SIG-M5 (cell line): ENCODE measurements around the gene NLRP6.
A peak's percentile ranks its signal among the peaks of the same experiment; 100 is the strongest.
"Not testable (repeated sequence)": the region's sequence is repeated elsewhere in the genome, so short reads cannot be mapped to it uniquely, and the experiment has no call there.

Experiments
- DNase-seq: peaks from one replicate; lab custom pipeline; 2025; lab: John Stamatoyannopoulos, UW

The NLRP6 gene

DNA sequence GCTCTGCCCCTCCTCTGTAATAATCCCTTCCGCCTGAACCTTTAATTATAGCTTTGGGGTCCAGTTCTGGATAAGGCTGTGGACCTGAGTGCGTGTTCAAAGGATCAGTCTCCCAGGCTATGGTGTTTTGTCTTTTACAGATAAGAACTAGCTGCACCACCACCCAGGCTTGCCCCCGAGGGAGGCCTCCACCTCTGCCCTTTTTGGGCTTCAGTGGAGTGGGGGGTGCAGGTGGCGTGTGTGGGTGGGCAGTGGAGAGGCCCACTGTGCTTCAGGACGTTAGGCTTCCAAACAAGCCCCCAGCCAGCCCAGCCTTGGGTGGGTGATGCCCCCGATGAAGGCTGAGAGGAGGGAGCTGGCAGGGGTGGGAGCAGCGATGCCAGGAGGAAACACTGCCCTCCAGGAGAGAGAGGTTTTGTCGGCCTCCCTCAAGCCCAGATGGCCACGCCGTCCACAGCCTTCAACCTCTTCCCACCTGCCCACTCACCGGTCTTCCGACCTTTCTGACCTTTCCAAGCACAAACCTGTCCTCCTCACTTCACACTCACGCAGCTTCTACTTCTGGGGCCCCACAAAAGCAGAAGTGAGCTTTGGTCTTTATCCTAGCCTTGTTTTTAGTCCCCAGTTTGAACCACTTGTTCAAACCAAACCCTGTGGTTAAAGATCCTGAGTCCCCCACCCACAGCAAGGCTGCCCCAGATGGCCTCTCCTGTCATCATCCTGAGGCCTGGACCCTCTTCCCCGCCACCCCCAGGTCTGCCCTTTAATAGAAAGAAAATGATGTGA, 21.1 kb upstream of the NLRP6 start:
- DNase-seq: no peak

DNA sequence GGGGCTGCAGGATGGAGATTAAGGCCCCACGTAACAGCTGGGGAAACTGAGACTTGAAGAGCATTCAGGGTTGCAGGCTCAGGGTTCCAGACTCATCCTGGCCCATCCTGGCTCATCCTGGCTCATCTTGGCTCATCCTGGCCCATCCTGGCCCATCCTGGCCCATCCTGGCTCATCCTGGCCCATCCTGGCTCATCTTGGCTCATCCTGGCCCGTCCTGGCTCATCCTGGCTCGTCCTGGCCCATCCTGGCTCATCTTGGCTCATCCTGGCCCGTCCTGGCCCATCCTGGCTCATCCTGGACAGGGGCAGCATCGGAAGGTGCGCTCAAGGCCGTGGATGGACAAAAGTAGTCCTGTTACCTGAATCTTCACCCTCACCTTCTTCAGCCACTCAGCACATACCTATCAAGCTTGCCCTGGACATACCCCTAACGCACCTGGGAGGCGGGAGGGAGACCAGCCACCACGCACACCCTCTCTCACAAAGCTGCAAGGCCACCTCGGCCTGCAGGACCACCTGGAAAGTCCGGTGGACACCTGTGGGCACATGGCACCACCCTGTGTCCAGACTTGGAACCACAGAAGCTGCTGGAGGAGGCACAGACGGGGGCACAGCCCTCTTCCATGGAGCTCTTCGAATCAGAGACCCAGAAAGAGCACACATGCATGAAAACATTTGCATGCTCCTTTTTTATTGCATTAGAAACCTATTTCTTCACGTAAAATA, 20.3 kb upstream of the NLRP6 start:
- no peak for DNase-seq

DNA sequence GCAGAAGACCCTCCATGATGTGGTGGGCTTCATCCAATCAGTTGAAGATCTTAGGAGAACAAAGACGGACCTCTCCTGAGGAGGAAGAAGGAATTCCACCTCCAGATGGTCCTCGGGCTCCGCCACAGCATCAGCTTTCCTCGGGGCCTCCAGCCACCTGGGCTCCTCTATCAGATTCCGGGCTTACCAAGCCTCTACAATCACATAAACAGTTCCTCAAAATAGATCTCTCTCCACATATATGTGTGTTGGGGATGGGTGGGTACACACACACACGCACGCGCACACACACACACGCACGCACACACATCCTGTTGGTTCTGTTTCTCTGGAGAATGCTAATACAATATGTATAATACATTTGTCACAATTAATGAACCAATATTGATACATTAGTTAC, 18.8 kb upstream of the NLRP6 start:
- DNase-seq: no peak

DNA sequence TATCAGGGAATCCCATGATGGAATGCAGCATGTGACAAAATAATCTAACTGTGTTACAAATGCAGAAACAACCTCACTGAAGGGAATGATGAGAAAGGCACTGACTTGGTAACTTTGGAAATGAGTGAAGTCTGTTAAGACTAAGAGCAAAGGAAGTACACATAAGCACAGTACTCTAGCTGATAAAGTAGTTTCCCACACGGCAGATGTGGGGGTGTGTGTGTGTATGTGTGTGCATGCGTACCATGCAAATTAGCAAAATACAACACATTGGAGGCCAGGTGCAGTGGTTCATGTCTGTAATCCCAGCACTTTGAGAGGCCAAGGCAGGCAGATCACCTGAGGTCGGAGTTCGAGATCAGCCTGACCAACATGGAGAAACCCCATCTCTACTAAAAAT, 16.6 kb upstream of the NLRP6 start:
- no peak for DNase-seq

DNA sequence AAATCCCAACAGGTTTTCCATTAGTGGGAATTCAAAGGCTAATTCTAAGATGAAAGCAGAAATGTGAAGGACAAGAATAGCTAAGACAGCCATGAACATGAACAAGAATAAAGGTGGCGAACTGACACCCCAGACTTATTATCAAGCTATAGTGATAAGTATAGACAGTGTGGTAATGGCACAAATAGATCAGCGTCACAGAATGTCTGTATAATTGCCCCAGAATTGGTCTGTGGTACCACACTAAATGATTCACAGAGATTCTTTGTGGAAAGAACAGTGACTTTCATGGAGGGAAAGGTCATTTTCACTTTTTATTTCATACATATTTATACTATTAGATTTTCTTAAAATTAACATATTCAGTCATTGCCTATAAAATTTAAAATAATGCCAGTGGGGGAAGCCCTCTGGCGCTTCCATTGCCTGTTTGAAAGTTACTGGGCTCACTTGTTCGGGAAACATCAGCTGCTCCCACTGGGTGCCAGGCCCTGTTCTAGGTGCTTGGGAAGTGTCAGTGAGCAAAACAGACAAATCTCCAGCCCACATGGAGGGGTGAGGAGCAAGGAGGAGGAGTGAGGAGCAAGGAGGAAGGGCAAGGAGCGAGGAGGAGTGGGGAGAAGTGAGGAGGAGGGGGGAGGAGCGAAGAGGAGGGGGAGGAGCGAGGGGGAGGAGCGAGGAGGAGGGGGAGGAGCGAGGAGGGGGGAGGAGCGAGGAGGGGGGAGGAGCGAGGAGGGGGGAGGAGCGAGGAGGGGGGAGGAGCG, 11.3 kb upstream of the NLRP6 start:
- DNase-seq: no peak

DNA sequence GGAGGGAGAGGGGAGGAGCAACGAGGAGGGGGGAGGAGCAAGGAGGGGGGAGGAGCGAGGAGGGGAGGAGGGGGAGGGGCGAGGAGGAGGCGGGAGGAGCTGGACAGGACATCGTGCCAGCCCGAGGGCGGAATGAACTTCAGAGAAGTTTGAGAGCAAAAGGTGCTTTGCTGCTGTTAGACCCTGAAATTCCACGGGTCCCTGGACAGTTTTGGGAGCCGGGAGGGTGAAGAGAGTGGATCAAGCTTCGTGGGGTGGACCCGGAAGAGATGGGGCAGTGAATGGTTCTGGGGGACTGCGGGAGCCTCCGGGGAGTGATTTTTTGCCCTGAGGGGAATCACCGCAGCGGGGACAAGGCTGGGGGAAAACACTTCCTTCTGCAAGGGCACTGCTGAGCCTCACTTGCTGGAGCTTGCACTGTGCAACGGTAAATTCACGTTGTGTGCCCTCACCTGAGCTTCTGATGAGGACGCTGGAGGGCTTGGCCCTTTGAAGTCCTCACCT, 10.7 kb upstream of the NLRP6 start:
- DNase-seq: no peak

DNA sequence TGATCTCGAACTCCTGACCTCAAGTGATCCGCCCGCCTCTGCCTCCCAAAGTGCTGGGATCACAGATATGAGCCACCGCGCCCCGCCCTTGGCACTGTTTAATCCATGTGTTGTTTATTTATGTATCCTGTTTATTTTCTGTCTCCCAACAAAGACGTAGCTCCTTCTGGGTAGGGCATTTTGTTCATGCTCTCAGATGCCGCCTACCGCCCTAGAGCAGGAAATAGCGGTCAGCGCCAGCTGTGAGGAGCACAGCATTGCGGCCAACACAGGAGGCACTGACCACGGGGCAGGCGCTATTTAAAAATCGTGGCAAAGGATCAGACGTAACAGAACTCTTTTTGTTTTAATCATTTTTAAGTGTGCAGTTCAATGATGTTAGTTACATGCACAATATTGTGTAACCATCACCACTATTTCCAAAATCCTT, 9.5 kb upstream of the NLRP6 start:
- not testable (repeated sequence) for DNase-seq

DNA sequence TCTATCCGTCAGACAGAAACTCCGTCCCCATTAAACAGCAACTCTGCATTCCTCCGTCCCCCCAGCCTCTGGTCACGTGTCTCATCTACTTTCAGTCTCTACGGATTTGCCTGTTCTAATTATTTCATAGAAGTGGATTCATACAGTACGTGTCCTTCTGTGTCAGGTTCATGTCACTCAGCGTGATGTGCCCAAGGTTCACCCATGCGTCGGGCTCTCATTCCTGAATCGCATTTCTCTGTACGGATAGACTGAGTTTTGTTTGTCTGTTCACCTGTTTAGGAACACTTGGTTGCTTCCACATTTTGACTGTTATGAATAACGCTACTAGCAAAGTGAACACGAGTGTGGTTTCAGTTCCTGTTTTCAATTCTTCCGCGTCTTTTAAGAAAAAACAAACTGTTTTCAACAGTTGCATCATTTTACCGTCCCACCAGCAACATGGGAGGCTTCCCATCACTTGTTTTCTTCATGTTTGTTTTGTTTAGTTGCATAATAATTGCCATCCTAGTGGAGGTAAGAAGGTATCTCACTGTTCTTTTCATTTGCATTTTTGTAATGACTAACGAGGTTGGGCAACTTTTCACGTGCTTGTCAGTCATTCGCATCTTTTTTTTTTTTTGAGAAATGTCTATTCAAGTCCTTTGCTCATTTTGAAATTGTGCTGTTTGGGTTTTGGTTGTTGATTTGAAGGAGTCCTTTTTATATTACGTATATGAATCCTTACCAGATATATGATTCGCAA, 8.9 kb upstream of the NLRP6 start:
- DNase-seq: peak; percentile 95

DNA sequence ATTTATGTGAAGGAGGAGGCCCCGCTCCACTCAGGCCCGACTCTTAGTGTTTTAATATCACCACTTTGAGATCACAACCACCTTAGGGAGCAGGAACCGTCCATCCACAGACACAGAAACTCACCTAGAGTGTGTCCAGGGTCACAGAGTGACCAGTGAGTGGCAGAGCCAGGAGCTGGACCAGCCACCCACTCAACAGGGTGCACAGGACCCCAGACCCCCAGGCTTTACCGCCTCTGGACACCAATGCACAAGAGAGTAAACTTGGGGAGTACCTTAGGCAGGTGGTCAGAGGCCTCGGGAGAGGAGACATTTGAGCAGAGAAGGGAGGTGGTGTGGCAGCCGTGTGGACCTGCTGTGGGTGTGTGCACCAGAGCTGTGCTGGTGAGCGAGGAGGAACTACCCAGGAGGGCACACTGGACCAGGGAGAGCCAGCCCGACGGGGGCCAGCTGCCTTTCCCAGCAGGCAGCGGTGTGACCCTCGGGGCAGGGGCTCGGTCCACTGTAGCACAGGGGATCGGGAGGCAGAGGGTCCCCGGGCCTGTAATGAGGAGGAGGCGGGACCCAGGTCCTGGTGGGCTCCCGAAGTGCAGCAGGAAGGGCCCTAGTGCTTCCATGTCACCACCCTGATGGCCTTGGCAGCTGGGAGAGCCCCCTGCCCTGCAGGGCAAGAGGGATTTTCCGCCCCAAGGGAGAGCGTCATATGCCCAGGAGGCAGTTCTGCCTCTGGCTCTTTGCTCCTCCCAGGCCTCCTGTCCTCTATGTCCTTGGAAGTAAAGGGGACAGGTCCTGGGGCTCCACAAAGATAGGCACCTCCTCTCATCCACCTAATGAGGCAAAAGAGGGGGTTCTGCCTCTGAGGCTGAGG, 7.5 kb upstream of the NLRP6 start:
- DNase-seq: no peak

DNA sequence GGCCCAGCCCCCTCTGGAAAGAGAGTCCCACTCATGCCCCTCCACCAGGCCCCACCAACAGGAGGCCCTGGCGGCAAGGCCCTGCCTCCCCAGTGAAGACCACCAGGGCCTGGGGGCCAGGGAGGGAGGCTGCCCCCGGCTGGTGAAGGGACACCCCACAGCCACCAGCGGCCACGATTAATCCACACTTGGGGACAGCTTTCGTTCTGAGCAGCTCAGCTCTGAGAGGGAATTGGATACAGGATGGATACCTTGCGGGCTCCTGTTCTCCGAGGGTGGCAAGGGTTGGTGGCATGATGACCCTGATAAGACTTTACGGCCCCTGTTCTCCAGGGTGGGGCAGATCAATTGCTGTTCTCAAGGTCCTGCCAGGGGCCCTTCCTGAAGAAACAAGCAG, 6.9 kb upstream of the NLRP6 start:
- no peak for DNase-seq

DNA sequence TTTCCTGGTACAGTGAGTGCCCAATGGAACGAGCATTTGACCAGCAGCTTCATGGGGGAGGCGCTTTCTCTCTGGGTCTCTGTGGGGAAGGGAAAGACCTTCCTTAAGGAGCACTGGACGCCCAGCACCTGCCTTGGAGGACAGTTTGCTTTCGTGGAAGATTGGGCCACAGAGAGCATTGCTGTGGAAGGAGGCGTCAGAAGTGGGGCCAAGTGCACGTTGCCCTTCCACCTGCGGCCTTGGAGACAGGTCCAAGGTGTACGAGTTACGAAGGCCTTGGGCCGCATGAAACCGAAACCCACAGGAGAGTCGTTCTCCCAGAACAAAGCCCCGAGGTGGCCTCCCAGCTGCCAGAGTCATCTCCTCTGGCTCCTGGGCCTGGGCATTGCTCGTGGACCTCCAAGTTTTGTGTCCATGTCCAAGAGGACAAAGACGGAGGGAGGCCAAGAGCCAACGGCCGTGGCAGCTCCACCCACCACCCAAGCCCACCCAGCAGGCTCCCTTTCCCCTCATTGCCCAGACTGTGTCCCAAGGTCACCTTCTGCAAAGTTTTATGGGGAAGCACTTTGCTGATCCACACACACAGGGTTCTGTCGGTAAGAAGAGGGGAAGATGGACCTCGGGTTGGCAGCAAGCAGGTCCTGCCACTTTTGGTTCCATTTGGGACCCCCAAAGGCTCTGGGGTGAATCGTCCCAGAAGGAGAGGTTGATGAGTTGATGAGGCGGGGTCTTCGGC, 5.8 kb upstream of the NLRP6 start:
- DNase-seq: no peak

DNA sequence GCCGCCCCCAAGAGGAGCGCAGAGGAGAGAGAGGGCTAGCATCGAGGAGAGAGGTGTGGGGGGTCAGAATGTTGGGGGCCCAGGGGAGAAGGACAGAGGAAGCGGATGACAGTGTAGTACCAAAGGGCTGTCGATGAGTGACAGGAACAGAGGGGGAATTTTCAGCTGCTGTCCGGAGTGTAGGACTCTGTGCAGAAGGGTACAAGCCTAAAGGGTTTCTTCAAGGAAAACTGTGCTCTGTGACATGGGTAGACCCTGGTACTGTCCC, 5.3 kb upstream of the NLRP6 start:
- no peak for DNase-seq

DNA sequence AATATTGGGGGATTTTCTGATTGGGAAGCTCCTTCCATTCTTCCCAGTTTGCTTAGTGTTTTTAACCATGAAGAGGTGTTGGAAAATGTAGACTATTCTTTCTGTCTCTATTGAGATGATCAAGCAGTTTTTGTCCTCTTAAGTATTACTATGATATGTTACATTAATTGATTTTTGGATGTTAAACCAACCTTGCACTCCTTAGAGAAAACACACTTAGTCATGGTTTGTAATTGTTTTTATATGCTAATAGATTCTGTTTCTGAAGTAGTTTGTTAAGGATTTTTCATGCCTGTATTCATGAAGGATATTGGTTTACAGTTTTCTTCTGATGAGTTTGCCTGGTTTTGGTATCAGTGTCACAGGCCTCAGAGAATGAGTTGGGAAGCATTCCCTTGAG, 2.0 kb upstream of the NLRP6 start:
- DNase-seq: no peak

DNA sequence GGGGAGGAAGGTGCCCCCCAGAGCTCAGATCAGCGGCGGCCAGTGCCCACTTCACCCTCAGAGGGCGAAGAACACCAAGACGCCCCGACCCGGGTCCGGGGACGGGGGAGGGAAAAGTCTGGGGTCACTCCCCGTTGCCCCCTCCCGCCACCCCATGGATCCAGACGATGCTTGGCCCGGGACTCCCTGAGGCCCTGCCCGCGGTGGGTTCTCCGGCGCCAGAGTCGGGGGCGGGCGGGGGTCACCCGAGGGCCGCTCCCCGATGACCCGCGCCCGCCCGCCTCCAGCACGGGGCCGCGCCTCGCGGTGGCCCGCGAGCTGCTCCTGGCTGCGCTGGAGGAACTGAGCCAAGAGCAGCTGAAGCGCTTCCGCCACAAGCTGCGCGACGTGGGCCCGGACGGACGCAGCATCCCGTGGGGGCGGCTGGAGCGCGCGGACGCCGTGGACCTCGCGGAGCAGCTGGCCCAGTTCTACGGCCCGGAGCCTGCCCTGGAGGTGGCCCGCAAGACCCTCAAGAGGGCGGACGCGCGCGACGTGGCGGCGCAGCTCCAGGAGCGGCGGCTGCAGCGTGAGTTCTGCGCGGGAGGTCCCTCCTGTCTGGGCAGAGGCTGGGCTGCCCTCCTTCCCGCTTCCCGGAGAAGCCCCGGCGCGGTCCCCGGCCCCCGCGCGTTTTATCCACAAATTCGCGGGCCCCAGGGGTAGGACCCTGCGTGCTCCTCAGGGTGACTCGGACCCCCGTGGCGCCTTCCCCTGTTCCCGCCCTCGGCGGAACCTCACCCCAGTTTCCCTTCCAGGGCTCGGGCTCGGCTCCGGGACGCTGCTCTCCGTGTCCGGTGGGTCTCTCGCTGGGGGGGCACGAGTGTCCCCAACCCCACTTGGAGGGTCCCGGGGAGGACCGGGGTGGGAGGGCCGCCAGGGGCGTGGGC, 1.1 kb downstream of the NLRP6 start:
- no peak for DNase-seq

DNA sequence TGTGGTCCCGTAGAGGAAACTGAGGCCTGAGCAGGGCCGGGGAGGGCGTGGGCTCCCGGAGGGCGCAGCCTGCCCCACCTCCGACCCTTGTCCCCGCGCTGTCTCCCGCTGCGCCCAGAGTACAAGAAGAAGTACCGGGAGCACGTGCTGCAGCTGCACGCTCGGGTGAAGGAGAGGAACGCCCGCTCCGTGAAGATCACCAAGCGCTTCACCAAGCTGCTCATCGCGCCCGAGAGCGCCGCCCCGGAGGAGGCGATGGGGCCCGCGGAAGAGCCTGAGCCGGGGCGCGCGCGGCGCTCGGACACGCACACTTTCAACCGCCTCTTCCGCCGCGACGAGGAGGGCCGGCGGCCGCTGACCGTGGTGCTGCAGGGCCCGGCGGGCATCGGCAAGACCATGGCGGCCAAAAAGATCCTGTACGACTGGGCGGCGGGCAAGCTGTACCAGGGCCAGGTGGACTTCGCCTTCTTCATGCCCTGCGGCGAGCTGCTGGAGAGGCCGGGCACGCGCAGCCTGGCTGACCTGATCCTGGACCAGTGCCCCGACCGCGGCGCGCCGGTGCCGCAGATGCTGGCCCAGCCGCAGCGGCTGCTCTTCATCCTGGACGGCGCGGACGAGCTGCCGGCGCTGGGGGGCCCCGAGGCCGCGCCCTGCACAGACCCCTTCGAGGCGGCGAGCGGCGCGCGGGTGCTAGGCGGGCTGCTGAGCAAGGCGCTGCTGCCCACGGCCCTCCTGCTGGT, 1.9 kb downstream of the NLRP6 start:
- no peak for DNase-seq

DNA sequence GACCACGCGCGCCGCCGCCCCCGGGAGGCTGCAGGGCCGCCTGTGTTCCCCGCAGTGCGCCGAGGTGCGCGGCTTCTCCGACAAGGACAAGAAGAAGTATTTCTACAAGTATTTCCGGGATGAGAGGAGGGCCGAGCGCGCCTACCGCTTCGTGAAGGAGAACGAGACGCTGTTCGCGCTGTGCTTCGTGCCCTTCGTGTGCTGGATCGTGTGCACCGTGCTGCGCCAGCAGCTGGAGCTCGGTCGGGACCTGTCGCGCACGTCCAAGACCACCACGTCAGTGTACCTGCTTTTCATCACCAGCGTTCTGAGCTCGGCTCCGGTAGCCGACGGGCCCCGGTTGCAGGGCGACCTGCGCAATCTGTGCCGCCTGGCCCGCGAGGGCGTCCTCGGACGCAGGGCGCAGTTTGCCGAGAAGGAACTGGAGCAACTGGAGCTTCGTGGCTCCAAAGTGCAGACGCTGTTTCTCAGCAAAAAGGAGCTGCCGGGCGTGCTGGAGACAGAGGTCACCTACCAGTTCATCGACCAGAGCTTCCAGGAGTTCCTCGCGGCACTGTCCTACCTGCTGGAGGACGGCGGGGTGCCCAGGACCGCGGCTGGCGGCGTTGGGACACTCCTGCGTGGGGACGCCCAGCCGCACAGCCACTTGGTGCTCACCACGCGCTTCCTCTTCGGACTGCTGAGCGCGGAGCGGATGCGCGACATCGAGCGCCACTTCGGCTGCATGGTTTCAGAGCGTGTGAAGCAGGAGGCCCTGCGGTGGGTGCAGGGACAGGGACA, 2.7 kb downstream of the NLRP6 start:
- DNase-seq: no peak

DNA sequence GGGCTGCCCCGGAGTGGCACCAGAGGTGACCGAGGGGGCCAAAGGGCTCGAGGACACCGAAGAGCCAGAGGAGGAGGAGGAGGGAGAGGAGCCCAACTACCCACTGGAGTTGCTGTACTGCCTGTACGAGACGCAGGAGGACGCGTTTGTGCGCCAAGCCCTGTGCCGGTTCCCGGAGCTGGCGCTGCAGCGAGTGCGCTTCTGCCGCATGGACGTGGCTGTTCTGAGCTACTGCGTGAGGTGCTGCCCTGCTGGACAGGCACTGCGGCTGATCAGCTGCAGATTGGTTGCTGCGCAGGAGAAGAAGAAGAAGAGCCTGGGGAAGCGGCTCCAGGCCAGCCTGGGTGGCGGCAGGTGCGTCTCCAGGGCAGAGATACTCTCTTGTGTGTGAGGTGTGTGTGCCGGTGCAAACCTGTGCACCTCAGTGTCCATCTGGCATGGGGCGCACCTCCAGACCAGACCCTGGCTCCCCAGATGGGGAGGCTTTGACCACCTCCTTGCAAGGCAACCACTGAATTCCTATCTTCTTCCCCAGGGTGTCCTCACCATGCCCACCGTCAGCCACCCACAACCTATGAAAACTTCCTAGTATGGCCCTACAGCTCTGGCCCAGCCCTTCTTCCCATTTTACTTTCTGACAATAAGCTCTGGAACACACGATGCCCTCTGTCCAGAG, 3.4 kb downstream of the NLRP6 start:
- DNase-seq: no peak
